CD14-positive monocyte (primary cell): ENCODE measurements around the gene RNF126. TPM values are rescaled to one million over a fixed set of nuclear protein-coding genes. Genes with fewer than 3 reads are reported as not detected.

Experiments used
- DNase-seq, 3 donors: peaks; one replicate each; pipeline ENCODE4 v3.0.0-alpha.2; 2011 to 2022
- H2AFZ ChIP-seq: 2 replicates; pipeline ENCODE4 v1.6.0; 2012; ENCODE audit warnings: mild to moderate bottlenecking, low read depth, low read length, inconsistent platforms; ENCODE audit not compliant: insufficient read depth, poor library complexity, severe bottlenecking
- H3K27ac ChIP-seq, 2 donors: 1 replicate in 1 of 2; 2 replicates in 1 of 2; pipeline ENCODE4 v1.5.1; 2012 to 2013; ENCODE audit warnings: low read length in 2 of 2, control low read depth in 1 of 2, inconsistent platforms in 1 of 2, low read depth in 1 of 2, mild to moderate bottlenecking in 1 of 2
- H3K27me3 ChIP-seq, 2 donors: one replicate each; pipeline versions ENCODE4 v1.6.0 to v1.6.1; 2011 to 2013; ENCODE audit warnings: low read length in 2 of 2; ENCODE audit not compliant: control insufficient read depth in 2 of 2, insufficient read depth in 2 of 2
- H3K36me3 ChIP-seq, 2 donors: replicated peaks in 1 of 2; 1 replicate in 1 of 2; 2 replicates in 1 of 2; pipeline versions ENCODE4 v1.5.1 to v1.6.1; 2012 to 2013; ENCODE audit warnings: low read length in 2 of 2, control low read depth in 1 of 2, inconsistent platforms in 1 of 2, mild to moderate bottlenecking in 1 of 2; ENCODE audit not compliant: insufficient read depth in 2 of 2, control insufficient read depth in 1 of 2
- H3K4me1 ChIP-seq, 2 donors: 1 replicate in 1 of 2; 2 replicates in 1 of 2; pipeline versions ENCODE4 v1.5.1 to v1.6.1; 2012 to 2013; ENCODE audit warnings: low read length in 2 of 2, control low read depth in 1 of 2, inconsistent platforms in 1 of 2, mild to moderate bottlenecking in 1 of 2, moderate library complexity in 1 of 2; ENCODE audit not compliant: insufficient read depth in 2 of 2, control insufficient read depth in 1 of 2
- H3K4me2 ChIP-seq: replicated peaks from 2 replicates; pipeline ENCODE3; 2012; ENCODE audit warnings: low read length, moderate library complexity, mild to moderate bottlenecking; ENCODE audit not compliant: poor library complexity, severe bottlenecking; ENCODE audit errors: extremely low read depth
- H3K4me3 ChIP-seq, 3 experiments: fragments of 200-600 bp in 1 of 3; sonication (generic) in 1 of 3; replicated peaks in 1 of 3; 1 replicate in 2 of 3; 2 replicates in 1 of 3; pipeline ENCODE4 v1.5.1; 2011 to 2013; ENCODE audit warnings: low read length in 3 of 3, mild to moderate bottlenecking in 3 of 3, control low read depth in 2 of 3, low read depth in 2 of 3, inconsistent platforms in 1 of 3, moderate library complexity in 1 of 3
- H3K79me2 ChIP-seq: 2 replicates; pipeline ENCODE4 v1.6.0; 2012; ENCODE audit warnings: mild to moderate bottlenecking, control low read depth, inconsistent platforms, low read length, moderate library complexity; ENCODE audit not compliant: insufficient read depth
- H3K9ac ChIP-seq: 2 replicates; pipeline ENCODE4 v1.6.0; 2017; ENCODE audit warnings: low read length, mild to moderate bottlenecking; ENCODE audit not compliant: insufficient read depth, poor library complexity, severe bottlenecking
- H3K9me3 ChIP-seq, 2 donors: replicated peaks in 1 of 2; 1 replicate in 1 of 2; 2 replicates in 1 of 2; pipeline versions ENCODE4 v1.5.1 to v1.6.1; 2012 to 2013; ENCODE audit warnings: low read length in 2 of 2, control low read depth in 1 of 2; ENCODE audit not compliant: control insufficient read depth in 1 of 2, insufficient read depth in 1 of 2
- H4K20me1 ChIP-seq: 2 replicates; pipeline ENCODE4 v1.6.0; 2012; ENCODE audit warnings: mild to moderate bottlenecking, low read length, control low read depth, moderate library complexity; ENCODE audit not compliant: insufficient read depth
- H3K27ac Mint-ChIP-seq, 7 donors: one replicate each; pipeline ENCODE4 v1.8.0; 2020; ENCODE audit warnings: mild to moderate bottlenecking in 7 of 7, mixed read lengths in 7 of 7, moderate library complexity in 6 of 7, inconsistent platforms in 2 of 7
- H3K27me3 Mint-ChIP-seq, 3 donors: one replicate each; pipeline ENCODE4 v1.8.0; 2021 to 2022; ENCODE audit warnings: low read depth in 3 of 3, mild to moderate bottlenecking in 3 of 3, mixed read lengths in 3 of 3, moderate library complexity in 3 of 3, inconsistent platforms in 1 of 3
- H3K36me3 Mint-ChIP-seq, 2 donors: one replicate each; pipeline ENCODE4 v1.8.0; 2020; ENCODE audit warnings: mixed read lengths in 2 of 2, inconsistent platforms in 1 of 2, mild to moderate bottlenecking in 1 of 2
- H3K4me1 Mint-ChIP-seq: one replicate; pipeline ENCODE4 v1.8.0; 2020; ENCODE audit warnings: mild to moderate bottlenecking, mixed read lengths
- H3K4me3 Mint-ChIP-seq, 2 donors: one replicate each; pipeline ENCODE4 v1.8.0; 2020; ENCODE audit warnings: mild to moderate bottlenecking in 2 of 2, mixed read lengths in 2 of 2, moderate library complexity in 1 of 2
- H3K9me3 Mint-ChIP-seq, 7 donors: one replicate each; pipeline ENCODE4 v1.8.0; 2020 to 2022; ENCODE audit warnings: mixed read lengths in 7 of 7, mild to moderate bottlenecking in 6 of 7, moderate library complexity in 6 of 7, inconsistent platforms in 2 of 7
- CTCF ChIP-seq: fragments of 200-600 bp; IDR thresholded peaks from one replicate; pipeline ENCODE4 v1.8.0; 2022; ENCODE audit warnings: antibody characterized with exemption, mild to moderate bottlenecking
- WGBS: methylation state at CpG from one replicate; pipeline ENCODE4 v1.1.5; 2013; ENCODE audit warnings: missing lambda C conversion rate; ENCODE audit not compliant: insufficient coverage; 5-methylcytosine and 5-hydroxymethylcytosine counted together
- intact Hi-C, 2 donors: fragments of 100-400 bp; cut with micrococcal nuclease; formaldehyde crosslinking; loops; one replicate each; pipeline versions ENCODE4 v1.15.0 to v1.15.1; 2023
- polyA plus RNA-seq, 3 donors: library from polyadenylated mRNA; depleted of rRNA in 1 of 3; unstranded in 2 of 3; stranded (reverse) in 1 of 3; fragments of 300-500 nt in 2 of 3; fragments of >200 nt in 1 of 3; fragmentation: Illumina TruSeq in 2 of 3; gene quantifications; 1 replicate in 2 of 3; 2 replicates in 1 of 3; pipeline ENCODE4 v1.2.3, GENCODE V29; 2012 to 2021

The RNF126 gene
- polyA plus RNA-seq, 3 donors = 29.1 to 51.6 (median 31.6) TPM

- peaks cover 5 to 32% (median 22%) of the 10 kb centered on the region in 3 donors for H3K27me3 Mint-ChIP-seq
- Histone ChIP-seq H3K4me2 (peak overlapping the region; percentile 88), H3K27me3 (peaks cover 0 to 20% of the 10 kb centered on the region in 2 donors), H3K4me3 (peak overlapping the region; percentile 45 to 76 (median 53)), H2AFZ (peak overlapping the region; percentile 61), H3K4me1 (peaks cover 39 to 48% of the 10 kb centered on the region in 2 donors), H3K27ac (peak overlapping the region; percentile 91 to 96), H3K36me3 (no peaks in the 10 kb centered on the region), H3K9ac (peak overlapping the region; percentile 86), H4K20me1 (no peaks in the 10 kb centered on the region), H3K9me3 (no peaks in the 10 kb centered on the region), H3K79me2 (peaks cover 10% of the 10 kb centered on the region)
- under 1% methylated on average over 68 of the region's 70 CpGs for WGBS
- peak; percentile 44 for TF ChIP-seq CTCF
- peaks cover 0 to 3% (median 2%) of the 10 kb centered on the region in 7 donors for H3K9me3 Mint-ChIP-seq
- H3K27ac Mint-ChIP-seq = peak overlapping the region; percentile 98 to 100 (median 100)
- H3K4me1 Mint-ChIP-seq = peaks cover 37% of the 10 kb centered on the region
- H3K4me3 Mint-ChIP-seq = peak overlapping the region; percentile 90 to 97
- H3K36me3 Mint-ChIP-seq = peaks cover 0 to 4% of the 10 kb centered on the region in 2 donors
- DNase-seq = peak; percentile 97 to 99 (median 99)
- intact Hi-C loops = loop anchor here (1.0 to 2.0 kb wide), 3 partner anchors 18 to 24 kb away; partner anchors contain the start of gene RNF126 (in 1 of the 2)
Measured at GRCh38 chr19:680287-681028, 17.4 kb upstream of the RNF126 start.

GRCh38 chr19:679418-680286 lies 16.6 kb upstream of the RNF126 start:
- Histone ChIP-seq H3K4me1 (peaks cover 42 to 52% of the 10 kb centered on the region in 2 donors), H4K20me1 (no peaks in the 10 kb centered on the region), H3K79me2 (peaks cover 10% of the 10 kb centered on the region), H3K9ac (peak overlapping the region; percentile 86), H3K27ac (peak overlapping the region; percentile 32 to 96), H3K27me3 (peaks cover 0 to 28% of the 10 kb centered on the region in 2 donors), H3K4me2 (peak overlapping the region; percentile 88), H3K4me3 (peak overlapping the region; percentile 45 to 76 (median 50)), H3K9me3 (no peaks in the 10 kb centered on the region), H2AFZ (peak overlapping the region; percentile 61), H3K36me3 (no peaks in the 10 kb centered on the region)
- DNase-seq = peak; percentile 42 to 76 (median 65)
- Mint-ChIP-seq H3K4me1 (peaks cover 42% of the 10 kb centered on the region), H3K4me3 (peak overlapping the region; percentile 73 to 78), H3K9me3 (peaks cover 0 to 3% (median 2%) of the 10 kb centered on the region in 7 donors), H3K27me3 (peaks cover 13 to 40% (median 29%) of the 10 kb centered on the region in 3 donors), H3K27ac (peak overlapping the region in 5 of 7 donors; percentile 56 to 90 (median 75)), H3K36me3 (peaks cover 0 to 4% of the 10 kb centered on the region in 2 donors)
- WGBS = 3% methylated on average over 39 of the region's 69 CpGs
- no peak for TF ChIP-seq CTCF
- intact Hi-C loops = loop anchor here (1.0 to 2.0 kb wide), 3 partner anchors 14 to 25 kb away; partner anchors contain the start of gene RNF126 (in 1 of the 2)
